GM18858 (cell line): ENCODE measurements around the gene SDK1.

Experiments used
- ATAC-seq: cut with Tn5 transposase; IDR thresholded peaks from one replicate; pipeline ENCODE4 v1.9.1; 2021; ENCODE audit not compliant: unreplicated experiment

The SDK1 gene

DNA sequence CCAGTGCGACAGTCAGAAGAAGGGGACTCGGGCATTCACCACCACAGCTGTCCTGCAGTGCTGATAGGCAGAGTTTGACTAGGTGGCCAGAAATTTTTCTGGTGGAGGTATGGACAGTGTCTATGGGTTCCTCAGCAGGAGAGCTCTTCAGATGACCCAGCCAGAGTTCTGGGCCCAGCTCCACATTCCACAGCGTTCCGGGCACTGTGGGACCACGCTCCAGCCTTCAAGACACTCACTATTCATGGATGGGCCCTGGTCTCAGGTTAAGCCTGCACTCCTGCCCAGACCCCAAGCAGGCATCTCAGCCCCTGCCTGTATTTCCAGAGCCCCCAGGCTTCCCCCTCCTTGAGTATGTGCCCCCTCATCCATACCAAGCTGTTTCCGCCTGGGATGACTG is 884.1 kb downstream of the SDK1 start:
- ATAC-seq = no peak

DNA sequence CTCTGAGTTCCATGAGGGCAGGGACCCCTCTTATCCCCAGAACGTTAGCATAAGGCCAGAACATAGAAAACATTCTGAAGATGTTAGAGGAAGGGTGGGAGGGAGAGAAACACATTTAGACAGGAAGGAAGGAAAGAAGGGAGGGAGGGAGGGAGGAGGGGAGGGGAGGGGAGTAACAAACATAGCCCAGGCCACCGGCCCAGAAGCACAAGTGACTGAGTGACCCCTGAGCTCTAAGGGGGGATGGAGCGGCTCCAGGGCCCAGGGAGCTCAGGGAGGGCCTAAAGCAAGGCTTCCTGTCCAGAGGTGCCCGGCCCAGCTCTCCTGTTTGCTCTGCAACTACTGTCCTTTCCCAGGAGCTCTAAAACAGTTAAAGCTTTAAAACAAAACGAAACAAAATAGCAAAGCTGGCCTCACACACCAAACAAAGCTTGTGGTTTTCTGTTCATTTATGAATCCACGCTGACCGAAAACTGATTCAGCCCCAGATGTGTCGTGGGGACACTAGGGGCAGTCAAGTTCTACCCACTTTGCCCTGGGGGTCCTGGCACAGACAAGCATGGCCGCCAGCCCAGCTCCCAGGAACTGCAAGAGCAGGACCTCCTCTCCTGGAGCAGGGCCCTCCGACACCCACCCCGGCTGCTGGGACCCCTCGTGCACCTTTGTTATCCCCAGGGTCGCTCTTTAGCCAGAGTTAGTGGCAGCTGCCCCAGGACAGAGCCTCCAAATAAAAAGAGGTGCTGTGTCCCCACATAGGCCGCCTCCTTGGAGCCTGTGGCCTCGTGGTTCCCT is 884.9 kb downstream of the SDK1 start:
- no peak for ATAC-seq

DNA sequence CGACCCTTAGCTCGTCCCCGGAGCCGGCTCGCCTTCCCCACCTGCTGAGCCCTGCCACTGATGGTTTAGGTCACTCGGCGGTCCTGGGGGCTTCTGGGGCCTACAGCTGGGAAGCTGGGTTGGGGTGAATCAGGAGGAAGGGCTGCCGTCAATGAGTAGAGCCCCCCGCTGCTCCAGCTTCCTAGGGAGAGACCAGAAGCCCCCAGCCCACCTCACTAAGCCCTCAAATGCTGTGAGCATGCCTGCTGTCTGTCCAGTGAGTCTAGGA is 885.4 kb downstream of the SDK1 start:
- no peak for ATAC-seq

DNA sequence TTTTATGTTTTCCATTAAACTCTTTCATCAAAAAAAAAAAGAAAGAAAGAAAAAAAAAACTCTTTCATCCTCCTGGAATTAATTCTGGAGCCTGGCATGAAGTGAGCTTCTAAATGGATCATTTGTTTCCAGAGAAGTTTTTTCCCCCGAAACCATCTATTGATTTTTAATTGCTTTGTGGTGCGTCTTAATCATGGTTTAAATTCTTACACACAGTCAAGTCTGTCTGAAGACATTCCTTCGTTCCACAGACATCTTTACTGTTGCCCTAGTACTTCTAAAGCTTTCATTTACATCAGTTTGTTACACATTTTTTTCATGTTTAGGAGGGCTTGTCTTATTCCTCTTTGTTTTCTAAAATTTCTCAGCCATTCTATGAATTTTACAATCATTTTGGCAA is 887.6 kb downstream of the SDK1 start:
- ATAC-seq = no peak

DNA sequence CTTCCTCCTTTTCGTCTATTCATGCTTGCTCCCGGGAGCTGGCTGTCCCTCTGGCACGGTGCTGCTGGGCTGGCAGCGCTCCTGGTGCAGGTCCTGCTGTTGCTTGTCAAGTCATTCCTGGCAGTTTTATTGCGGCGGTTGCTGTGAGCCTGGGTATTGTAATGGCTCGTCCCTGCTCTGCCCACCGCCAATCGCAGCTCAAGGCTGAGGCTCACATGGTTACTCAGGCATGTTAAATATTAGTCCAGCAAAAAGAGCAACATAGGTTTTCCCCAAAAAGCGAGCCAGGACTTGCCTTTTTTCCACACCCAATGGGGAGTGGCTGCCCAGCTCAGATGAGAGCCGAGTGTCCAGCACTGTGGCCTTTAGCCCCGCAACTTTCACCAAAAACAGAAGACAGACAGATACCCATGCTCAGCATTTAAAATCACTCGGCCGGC is 888.1 kb downstream of the SDK1 start:
- no peak for ATAC-seq

DNA sequence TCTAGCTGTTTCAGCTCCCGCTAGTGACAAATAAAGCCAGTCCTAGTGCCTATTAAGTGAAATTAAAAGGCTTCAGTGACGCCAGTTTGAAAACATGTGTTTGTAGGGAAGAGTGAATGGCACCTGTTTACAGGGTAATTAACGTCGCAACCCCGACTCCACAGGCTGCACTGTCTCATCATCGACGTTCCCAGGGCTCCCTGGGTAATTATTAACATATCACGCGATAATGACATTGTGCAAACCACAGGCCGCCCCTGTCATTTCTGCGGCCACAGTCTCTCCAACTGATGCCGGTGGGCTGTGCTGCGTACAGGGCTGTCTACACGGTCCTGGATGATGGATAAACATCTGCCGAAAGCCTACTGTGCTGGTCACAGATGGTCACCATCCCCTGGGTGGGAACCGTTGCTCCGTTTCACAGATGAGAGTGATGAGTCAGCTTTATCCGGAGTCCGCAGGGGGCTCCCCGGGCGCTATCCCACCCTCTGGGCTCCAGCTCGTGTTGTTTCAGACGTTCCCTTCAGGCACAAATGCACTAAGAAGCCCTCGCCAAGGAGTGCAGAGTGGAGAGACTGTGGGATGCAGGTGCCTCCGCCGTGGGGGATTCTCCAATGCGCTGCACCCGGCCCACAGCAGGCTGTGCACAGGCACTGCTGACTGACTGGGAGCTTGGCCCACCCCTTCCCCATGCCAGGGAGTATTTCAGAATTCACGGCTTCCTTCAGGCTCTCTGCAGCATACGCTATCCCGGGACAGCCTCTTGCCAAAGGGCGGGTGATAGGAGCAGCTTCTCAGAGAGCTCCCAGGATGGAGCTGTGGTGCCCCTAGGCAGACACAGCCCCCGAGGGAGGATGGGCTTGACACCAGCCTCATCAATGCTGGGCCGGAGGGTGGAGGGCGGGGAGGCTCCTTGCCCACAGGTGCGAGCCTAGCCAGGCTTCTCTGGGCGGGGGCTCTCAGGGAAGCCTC is 889.2 kb downstream of the SDK1 start:
- ATAC-seq = no peak

DNA sequence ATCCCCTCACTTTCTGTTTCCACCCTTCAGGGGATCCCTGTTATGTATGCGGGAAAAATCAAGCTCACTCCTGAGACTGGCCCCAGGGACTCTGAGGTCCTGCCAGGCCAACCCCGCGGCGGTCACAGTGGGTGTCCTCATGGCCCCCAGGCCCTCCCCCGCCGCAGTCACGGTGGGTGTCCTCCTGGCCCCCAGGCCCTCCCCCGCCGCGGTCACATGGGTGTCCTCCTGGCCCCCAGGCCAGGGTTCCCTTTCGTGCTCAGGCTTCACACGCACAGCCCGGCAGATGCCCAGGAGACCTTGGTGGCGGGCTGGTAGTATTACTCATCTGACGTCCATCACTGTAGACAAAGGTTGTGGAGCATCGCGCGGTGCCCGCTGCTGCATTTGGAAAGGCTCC is 890.0 kb downstream of the SDK1 start:
- no peak for ATAC-seq

DNA sequence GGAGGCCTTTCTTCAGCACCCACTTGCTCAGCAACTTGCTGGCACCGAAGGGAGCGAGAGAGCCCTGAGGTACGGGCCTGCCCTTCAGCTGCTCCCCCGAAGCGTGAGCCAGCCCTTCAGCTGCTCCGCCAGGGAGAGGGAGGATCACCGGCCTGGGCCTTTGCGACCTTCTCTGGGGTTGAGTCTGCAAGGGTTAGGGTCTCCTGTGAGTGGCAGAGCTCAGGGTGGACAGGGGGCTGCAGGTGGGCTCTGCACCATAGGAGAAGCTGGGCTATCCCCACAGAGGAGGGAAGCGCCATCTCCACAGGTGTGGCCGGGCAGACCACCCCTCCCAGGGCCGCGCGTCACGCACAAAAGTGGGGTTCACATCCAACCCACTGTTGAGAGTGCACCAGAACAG is 890.5 kb downstream of the SDK1 start:
- ATAC-seq = no peak

DNA sequence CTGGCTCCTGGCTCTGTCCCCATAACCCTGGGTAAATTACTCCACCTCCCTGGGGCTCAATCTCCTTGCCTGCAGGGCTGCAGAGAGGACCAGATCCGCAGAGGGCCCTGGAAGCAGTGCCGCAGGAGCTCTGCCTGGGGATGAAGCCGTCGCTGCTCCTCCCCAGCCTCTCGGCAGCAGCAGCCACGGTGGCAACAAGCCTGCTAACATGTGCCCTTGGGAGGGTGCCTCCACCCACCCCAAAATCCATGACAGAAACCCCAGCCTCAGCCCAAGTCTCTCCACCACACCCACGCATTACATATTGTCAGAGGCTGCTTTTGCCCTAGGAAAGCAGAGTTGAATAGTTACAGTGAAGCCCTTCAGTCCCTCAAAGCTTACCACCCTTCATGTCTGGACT is 894.6 kb downstream of the SDK1 start:
- no peak for ATAC-seq

DNA sequence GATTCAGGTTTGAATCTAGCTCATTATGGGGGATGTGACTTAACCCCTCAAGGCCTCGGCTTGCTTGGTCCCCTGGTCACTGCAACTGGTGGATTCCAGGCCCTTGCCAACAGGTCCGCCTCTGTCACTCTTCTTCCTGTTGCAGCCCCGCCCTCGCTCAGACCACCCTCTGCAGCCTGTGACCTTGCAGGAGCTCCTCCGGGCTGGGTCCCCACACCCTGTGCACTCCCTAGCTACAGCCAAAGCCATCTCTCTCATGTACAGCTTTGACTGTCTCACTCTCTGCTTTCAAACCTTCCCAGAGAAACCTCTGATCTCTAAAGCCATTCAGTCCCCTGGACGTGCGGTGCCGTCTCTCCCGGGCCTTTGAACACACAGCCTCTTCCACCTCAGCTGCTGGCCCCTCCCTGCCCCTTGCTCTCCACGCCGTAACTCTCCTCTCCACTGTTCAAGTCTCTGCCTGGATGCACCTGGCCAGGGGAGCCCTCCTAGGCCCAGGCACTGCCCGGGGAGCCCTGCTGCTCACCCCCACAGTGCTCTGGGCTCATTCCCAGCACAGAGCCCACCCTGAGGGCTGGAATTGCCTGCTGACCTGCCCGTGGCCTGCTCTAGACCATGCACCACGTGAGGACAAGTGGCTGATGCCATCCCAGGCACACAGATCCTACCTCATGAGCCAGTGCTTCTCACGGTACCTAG is 895.2 kb downstream of the SDK1 start:
- no peak for ATAC-seq

DNA sequence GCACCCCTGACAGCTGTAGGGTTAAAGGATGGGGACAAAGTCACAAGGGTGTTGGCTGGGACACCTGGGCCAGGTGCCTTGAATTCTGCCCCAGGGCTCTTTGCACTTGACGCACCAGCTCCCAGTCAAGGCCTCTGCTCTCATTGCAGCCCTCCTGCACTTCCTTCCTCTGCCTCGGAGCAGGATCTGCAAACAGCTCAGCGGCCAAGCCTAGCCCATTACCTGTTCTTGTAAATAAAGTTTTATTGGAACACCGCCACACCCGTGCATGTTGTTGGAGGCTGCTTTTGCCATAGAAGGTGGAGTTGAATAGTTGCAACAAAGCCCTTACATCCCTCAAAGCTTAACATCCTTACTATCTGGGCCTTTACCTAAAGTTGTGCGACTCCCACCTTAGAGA is 897.2 kb downstream of the SDK1 start:
- no peak for ATAC-seq

DNA sequence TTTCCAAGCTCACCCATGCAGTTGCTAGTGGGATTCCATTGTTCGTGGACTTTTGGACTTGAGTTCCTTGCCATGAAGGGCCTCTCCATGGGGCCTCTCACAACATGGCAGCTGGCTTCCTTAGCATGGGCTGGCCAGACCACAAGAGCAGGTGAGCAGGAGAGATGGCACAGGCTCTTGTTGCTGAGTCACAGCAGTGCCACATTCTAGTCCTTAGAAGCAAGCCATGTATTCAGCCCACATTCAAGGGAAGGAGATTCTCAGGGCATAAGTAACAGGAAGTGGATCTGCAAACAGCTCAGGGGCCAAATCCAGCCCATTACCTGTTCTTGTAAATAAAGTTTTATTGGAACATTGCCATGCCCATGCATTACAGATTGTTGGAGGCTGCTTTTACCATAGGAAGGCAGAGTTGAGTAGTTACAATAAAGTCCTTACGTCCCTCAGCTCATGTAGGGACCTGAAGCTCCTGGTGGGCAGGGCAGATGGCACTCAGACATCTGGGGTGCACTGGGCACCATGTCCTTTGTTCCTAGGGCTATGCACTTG is 899.6 kb downstream of the SDK1 start:
- ATAC-seq = no peak

DNA sequence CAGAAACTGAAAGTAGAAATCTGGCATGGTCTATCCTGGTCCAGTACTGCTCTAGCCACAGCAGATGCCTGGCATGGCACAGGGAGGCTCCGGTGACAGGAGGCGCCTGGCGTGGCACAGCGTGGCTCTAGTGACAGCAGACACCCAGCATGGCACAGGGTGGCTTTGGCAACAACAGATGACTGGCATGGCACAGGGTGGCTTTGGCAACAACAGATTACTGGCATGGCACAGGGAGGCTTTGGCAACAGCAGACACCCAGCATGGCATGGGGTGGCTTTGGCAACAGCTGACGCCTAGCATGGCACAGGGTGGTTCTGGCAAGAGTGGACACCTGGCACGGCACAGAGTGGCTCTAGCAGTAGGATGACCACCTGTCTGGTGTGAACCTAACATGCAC is 900.5 kb downstream of the SDK1 start:
- ATAC-seq = no peak

DNA sequence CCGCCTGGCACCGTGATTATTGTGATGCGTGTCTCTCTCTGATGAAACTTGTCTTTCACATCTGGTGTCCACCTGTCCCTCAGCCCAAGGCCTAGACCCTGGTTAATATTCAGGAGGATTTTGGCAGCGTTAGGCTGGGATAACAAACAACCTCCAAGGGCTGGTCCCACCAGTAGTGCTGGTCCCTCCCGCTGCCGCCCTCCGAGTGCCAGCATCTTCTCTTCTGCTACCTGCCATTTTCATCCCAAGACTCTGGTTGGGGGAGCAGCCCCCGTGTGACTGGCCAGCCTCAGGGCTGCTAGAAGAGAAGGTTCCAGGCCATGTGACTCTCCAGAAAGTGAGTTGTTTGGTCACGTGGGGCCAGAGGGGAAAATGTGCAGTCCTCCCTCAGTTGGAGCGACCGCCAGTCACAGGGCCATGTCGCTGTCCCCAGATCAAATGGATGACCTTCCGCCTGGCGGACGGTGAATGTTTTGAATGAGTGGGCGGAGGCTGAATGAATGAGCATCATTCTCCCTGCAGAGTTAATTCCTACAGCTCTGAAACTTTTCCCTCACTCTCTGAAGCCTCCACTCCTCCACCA is 901.2 kb downstream of the SDK1 start:
- ATAC-seq = no peak

DNA sequence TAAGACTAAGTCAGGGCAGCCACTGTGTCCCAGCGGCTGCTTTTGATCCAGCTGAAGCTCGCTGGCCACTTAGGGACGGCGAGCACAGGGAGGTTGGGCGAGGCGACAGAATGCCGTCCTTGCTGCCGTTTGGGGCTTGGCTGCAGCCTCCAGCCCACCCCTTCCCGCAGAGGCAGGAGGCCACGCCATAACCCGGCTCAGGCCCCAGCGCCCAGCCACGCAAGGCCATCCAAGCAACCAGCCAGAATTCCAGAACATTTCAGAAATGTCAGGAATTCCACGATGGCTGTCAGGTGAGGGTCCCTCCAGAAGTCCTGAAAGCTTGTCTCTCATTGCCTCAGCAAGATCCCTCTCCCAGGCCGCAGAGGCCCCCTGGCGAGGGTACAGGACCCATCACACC is 901.9 kb downstream of the SDK1 start:
- no peak for ATAC-seq

DNA sequence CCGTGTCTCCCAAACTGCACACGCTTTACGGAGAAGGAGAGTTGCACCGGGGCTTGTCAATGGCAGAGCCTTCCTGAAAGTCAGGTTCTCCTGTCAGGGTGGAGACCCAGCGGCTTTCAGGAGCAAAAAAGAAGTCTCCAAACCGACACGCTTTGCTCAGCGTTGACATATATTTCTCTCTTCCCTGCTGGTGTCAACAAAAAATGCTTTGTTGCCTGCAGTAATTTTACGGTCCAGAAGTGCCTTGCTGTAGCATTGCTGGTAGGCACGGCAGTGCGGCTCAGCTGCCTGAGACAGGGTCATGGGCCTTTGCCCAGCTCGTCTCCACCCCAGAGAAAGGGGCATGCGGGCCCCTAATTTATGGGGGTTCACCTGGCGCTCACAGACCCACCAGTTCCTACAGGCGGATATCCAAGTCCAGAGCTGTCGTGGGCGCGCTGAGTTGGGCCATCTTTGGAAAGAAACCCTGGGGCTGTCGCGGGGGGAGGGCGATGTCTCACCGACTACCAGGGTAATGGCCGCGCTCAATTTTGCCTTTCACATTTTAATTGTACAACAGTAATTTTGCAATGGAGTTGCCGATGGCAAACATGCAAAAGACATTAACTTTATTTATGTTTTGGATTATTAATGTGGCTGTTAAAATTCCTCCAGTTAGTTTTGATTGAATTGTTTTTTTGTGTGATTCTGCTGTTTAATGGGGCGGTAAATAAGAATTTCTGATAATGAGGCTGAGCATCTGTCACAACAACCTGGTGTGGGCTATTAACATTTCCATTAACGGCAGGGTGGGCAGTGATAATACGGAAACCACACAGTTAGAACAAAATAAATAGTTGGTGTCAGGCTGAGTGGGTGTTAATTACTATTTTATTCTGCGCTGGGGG is 902.8 kb downstream of the SDK1 start:
- ATAC-seq = no peak

DNA sequence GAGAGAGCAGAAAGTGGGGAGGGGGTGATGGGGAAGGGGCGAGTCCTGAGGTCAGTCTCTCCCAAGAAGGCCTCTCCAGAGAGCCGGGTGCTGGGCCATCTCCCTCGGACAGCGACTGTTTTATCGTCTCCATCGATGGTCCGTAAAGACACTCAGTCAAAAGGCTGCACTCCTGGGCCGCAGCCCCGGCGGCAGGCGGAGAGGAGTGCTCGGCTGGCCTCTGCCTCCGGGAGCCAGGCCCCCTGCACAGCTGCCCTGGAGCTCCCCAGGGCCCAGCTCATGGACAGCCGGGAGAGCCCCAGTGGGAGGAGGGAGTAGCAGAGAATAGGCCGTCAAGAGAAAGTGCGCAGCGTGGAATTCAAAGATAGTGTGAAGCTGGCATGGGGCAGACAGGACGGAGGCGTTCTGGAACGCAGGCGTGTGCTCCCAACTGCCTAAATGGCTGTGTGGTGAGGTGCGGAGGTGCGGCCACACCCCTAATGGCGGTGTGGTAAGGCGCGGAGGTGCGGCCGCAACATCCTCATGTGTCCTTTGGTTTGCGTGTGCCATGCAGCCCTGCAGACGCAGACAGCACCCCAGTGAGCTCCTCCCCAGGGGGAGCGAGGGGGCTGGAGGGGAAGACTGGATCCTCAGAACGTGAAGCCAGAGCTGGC is 903.6 kb downstream of the SDK1 start:
- ATAC-seq = no peak

DNA sequence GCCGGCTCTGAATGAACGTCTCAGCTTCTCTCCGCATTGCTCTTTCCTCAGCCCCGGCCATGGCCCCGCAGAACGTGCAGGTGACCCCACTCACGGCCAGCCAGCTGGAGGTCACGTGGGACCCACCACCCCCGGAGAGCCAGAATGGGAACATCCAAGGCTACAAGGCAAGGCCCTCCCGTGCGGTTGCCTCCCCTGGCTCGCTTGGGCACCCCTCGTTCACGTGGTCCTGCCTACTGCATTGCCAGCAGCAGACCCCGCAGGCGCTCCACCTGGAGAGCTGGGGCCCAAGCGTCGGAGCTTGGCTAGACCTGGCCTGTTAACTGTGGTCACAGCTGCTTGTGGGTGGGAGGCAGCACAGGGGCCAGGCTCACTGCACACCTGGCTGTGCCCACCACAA is 904.8 kb downstream of the SDK1 start:
- ATAC-seq = no peak

DNA sequence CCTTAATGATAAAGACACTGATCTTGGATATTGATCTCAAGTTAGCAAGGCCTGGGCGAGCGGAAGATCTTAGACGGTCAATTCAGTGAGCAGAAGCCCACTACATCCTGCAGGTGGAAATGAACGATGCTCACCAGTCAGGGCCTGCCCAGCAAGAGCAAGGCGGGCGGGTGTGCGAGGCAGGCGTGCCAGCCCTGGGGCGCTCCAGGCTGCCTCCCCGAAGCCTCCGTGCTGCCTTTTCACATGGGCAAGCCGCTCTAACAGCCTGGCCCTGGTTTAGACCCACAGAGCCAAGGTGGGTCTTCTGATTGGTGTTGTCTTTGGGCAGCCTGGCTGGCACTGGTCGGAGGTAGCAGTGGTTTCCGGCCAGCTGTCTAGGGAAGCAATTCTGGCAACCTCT is 906.0 kb downstream of the SDK1 start:
- ATAC-seq = no peak

DNA sequence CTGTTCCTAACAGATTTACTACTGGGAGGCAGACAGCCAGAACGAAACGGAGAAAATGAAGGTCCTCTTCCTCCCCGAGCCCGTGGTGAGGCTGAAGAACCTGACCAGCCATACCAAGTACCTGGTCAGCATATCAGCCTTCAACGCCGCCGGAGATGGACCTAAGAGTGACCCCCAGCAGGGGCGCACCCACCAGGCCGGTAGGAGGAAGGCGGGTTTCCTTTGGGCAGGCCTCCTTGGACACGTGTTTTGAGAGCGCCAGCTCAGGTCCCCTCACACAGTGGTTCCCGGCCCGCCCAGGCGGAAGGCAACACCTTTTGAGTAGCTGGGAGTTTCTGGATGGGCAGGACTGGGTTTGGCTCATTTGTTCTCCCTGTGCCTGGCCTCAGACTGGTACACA is 907.0 kb downstream of the SDK1 start:
- no peak for ATAC-seq
